Stimulated activated CD4-positive, alpha-beta T cell treated with anti-CD3 and anti-CD28 coated beads, Interleukin-2, amount 100 ng/mL, for 24 hours (primary cell): ENCODE data around the gene PTPRN2.
"Not testable (repeated sequence)": the region's sequence is repeated elsewhere in the genome, so short reads cannot be mapped to it uniquely, and the experiment has no call there.

Source experiments
- DNase-seq, 2 donors: peaks; one replicate each; pipeline ENCODE4 v3.0.0-alpha.2; 2020

The PTPRN2 gene

GRCh38 chr7:157570531-157571200 is 1017.0 kb downstream of the PTPRN2 start:
- no peak for DNase-seq

- DNase-seq = no peak
These were observed 1017.7 kb downstream of the PTPRN2 start for GRCh38 chr7:157569967-157570366.

- peak; percentile 58 to 60 for DNase-seq
These were observed 1018.6 kb downstream of the PTPRN2 start for GRCh38 chr7:157568770-157569584.

GRCh38 chr7:157568106-157568769 is 1019.4 kb downstream of the PTPRN2 start:
- DNase-seq = no peak

- no peak for DNase-seq
These were observed 1020.0 kb downstream of the PTPRN2 start for GRCh38 chr7:157567666-157568065.

GRCh38 chr7:157566631-157567006 is 1021.0 kb downstream of the PTPRN2 start:
- DNase-seq = no peak

GRCh38 chr7:157565981-157566630 is 1021.5 kb downstream of the PTPRN2 start:
- no peak for DNase-seq

- no peak for DNase-seq
These were observed 1022.4 kb downstream of the PTPRN2 start for GRCh38 chr7:157565201-157565626.

- no peak for DNase-seq
These were observed 1023.0 kb downstream of the PTPRN2 start for GRCh38 chr7:157564517-157565177.

GRCh38 chr7:157563467-157564135 is 1024.0 kb downstream of the PTPRN2 start:
- DNase-seq = not testable (repeated sequence)

- not testable (repeated sequence) for DNase-seq
These were observed 1024.9 kb downstream of the PTPRN2 start for GRCh38 chr7:157562522-157563398.

- no peak for DNase-seq
These were observed 1025.7 kb downstream of the PTPRN2 start for GRCh38 chr7:157561816-157562410.

- no peak for DNase-seq
These were observed 1026.2 kb downstream of the PTPRN2 start for GRCh38 chr7:157561523-157561785.

- no peak for DNase-seq
These were observed 1026.7 kb downstream of the PTPRN2 start for GRCh38 chr7:157560710-157561522.

GRCh38 chr7:157560258-157560654 is 1027.4 kb downstream of the PTPRN2 start:
- DNase-seq = no peak

- DNase-seq = no peak
These were observed 1027.9 kb downstream of the PTPRN2 start for GRCh38 chr7:157559596-157560257.

- no peak for DNase-seq
These were observed 1028.6 kb downstream of the PTPRN2 start for GRCh38 chr7:157558875-157559595.

- no peak for DNase-seq
These were observed 1029.1 kb downstream of the PTPRN2 start for GRCh38 chr7:157558516-157558874.

- DNase-seq = no peak
These were observed 1029.6 kb downstream of the PTPRN2 start for GRCh38 chr7:157558061-157558460.
